Brain microvascular endothelial cell (primary cell): ENCODE results near the gene ANKS4B.

Experiments used
- DNase-seq: peaks from one replicate; pipeline ENCODE4 v3.0.0-alpha.2; 2020
- H3K27ac ChIP-seq: fragments of 250-450 bp; sonication (Bioruptor Pico); 2 replicates; pipeline ENCODE4 v1.5.1; 2020; ENCODE audit warnings: mild to moderate bottlenecking, moderate library complexity
- H3K27me3 ChIP-seq: fragments of 250-450 bp; sonication (Bioruptor Pico); replicated peaks from 2 replicates; pipeline ENCODE4 v1.5.1; 2020; ENCODE audit warnings: mild to moderate bottlenecking
- H3K36me3 ChIP-seq: fragments of 250-450 bp; sonication (Bioruptor Pico); replicated peaks from 2 replicates; pipeline ENCODE4 v1.5.1; 2020; ENCODE audit warnings: mild to moderate bottlenecking
- H3K4me3 ChIP-seq: 2 replicates; pipeline ENCODE4 v1.5.1; 2011; ENCODE audit warnings: low read depth, mild to moderate bottlenecking, control low read depth, low read length, moderate library complexity
- CTCF ChIP-seq: IDR thresholded peaks from 2 replicates; pipeline ENCODE4 v1.5.1; 2011; ENCODE audit warnings: low read depth, mild to moderate bottlenecking, moderate library complexity, low read length, control low read depth, inconsistent platforms; ENCODE audit errors: missing control alignments
- in situ Hi-C: cut with HindIII; loops from 2 replicates; pipeline ENCODE4 v1.10.0; 2017; ENCODE audit warnings: low sequenced_read_pairs, low pct_ligation_motif_present

ANKS4B gene

GRCh38 chr16:21233521-21234150 lies at the start of gene ANKS4B:
ANKS4B (plus strand) TSS chr16:21233699; CDS start chr16:21233738, 39 bp downstream.
- DNase-seq: no peak
- in situ Hi-C loops: no loop called here
- Histone ChIP-seq H3K27me3 (no peaks in the 10 kb centered on the region), H3K36me3 (no peaks in the 10 kb centered on the region), H3K27ac (no peak within 1 kb of the TSS), H3K4me3 (no peak within 1 kb of the TSS)
- no peak for TF ChIP-seq CTCF

- TF ChIP-seq CTCF: no peak
- in situ Hi-C loops: loop anchor here (25.0 kb wide), 1 partner anchor 103 kb away; the partner anchor contains the start of gene CRYM
- H3K4me3 ChIP-seq: no peak overlapping the region
Observed at GRCh38 chr16:21183995-21184394, 49.5 kb upstream of the ANKS4B start.

GRCh38 chr16:21184834-21185233 lies 48.7 kb upstream of the ANKS4B start:
- DNase-seq: no peak
- no peak for TF ChIP-seq CTCF
- Histone ChIP-seq H3K27me3 (no peaks in the 10 kb centered on the region), H3K4me3 (no peak overlapping the region), H3K36me3 (peaks cover 11% of the 10 kb centered on the region), H3K27ac (no peak overlapping the region)
- in situ Hi-C loops: loop anchor here (25.0 kb wide), 1 partner anchor 102 kb away; the partner anchor contains the start of gene CRYM

More at GRCh38 chr16:21183995-21184394, 49.5 kb upstream of the ANKS4B start:
- DNase-seq: no peak
- Histone ChIP-seq H3K27ac (no peak overlapping the region), H3K27me3 (no peaks in the 10 kb centered on the region), H3K36me3 (peaks cover 16% of the 10 kb centered on the region)

GRCh38 chr16:21185659-21186325 lies 47.7 kb upstream of the ANKS4B start:
- DNase-seq: no peak
- TF ChIP-seq CTCF: no peak
- Histone ChIP-seq H3K4me3 (no peak overlapping the region), H3K36me3 (peaks cover 11% of the 10 kb centered on the region), H3K27ac (no peak overlapping the region), H3K27me3 (no peaks in the 10 kb centered on the region)
- in situ Hi-C loops: loop anchor here (25.0 kb wide), 1 partner anchor 102 kb away; the partner anchor contains the start of gene CRYM

GRCh38 chr16:21186326-21186691 lies 47.2 kb upstream of the ANKS4B start:
- no peaks in the 10 kb centered on the region for H3K27me3 ChIP-seq
- no peak overlapping the region for H3K27ac ChIP-seq
- peaks cover 7% of the 10 kb centered on the region for H3K36me3 ChIP-seq
- DNase-seq: no peak
- no peak for TF ChIP-seq CTCF
- no peak overlapping the region for H3K4me3 ChIP-seq
- in situ Hi-C loops: loop anchor here (25.0 kb wide), 1 partner anchor 101 kb away; the partner anchor contains the start of gene CRYM
